HL-60/S4 treated with phorbol 12-myristate 13-acetate at 8.2 ng/mL for 4 days and 3 days (cell line): ENCODE results near the gene EXOC6B.
"Not testable (repeated sequence)": the region's sequence is repeated elsewhere in the genome, so short reads cannot be mapped to it uniquely, and the experiment has no call there.

Experiments
- in situ Hi-C: fragments of 300-500 bp; cut with MboI; formaldehyde crosslinking; loops from 2 replicates; pipeline ENCODE4 v1.15.0; 2022; ENCODE audit warnings: low sequenced_read_pairs

The EXOC6B gene

GRCh38 chr2:72494392-72494791, 331.4 kb downstream of the EXOC6B start:
- in situ Hi-C loops, result no loop called here

DNA sequence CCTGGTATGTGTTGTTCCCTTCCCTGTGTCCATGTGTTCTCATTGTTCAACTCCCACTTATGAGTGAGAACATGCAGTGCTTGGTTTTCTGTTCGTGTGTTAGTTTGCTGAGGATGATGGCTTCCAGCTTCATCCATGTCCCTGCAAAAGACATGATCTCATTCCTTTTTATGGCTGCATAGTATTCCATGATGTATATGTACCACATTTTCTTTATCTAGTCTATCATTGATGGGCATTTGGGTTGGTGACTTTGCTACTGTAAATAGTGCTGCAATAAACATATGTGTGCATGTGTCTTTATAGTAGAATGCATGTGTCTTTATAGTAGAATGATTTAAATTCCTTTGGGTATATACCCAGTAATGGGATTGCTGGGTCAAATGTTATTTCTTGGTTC, 341.2 kb downstream of the EXOC6B start:
- in situ Hi-C loops, result not testable (repeated sequence)

GRCh38 chr2:72483346-72483745, 342.5 kb downstream of the EXOC6B start:
- in situ Hi-C loops, result no loop called here

DNA sequence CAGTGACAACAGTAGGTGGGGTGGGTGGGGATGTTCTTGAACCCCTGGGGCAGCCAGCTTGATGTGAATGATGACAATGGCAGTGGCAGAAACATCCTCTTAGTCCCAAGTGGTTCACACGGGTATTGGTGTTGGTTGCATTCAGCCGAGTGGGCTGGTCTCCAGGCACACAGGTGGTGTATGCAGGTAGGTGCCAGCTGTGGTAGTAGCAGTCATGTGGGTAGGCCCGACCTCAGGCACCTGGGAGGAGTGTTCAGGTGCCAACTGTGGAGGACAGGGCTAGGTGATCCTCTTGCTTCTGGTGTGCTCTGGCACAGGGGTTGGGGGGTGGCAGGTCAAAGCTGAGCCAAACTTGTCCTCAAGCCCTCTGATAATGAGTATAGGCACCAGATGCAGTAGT, 350.6 kb downstream of the EXOC6B start:
- in situ Hi-C loops, result no loop called here

GRCh38 chr2:72457801-72458516, 367.9 kb downstream of the EXOC6B start:
- in situ Hi-C loops, result no loop called here

DNA sequence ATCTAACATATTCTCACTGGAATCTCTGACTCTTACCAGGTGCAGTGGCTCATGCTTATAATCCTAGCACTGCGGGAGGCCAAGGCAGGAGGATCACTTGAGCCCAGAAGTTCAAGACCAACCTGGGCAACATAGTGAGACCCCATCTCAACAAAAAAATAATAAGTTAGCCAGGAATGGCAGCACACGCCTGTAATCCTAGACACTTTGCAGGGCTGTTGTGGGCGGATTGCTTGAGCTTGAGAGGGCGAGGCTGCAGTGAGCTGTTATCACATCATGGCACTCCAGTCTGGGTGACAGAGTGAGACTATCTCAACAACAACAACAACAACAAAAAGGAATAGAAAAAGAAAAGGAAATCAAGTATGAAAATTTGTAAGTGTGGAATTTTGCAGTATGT, 371.6 kb downstream of the EXOC6B start:
- in situ Hi-C loops, result no loop called here

DNA sequence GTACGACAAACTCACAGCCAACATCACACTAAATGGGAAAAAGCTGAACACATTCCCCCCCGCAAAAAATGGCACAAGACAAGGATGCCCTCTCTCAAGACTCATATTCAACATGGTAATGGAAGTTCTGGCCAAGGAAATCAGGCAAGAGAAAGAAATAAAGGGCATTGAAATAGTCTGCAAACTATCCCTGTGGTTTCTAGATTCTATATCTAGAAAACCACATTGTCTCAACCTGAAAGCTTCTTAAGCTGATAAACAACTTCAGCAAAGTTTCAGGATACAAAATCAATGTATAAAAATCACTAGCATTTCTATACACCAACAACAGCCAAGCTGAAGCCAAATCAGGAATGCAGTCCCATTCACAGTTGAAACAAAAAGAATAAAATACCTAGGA, 383.6 kb downstream of the EXOC6B start:
- in situ Hi-C loops, result no loop called here

- in situ Hi-C loops, result no loop called here
These were observed 385.9 kb downstream of the EXOC6B start for GRCh38 chr2:72439892-72440291.

GRCh38 chr2:72438364-72438763, 387.5 kb downstream of the EXOC6B start:
- in situ Hi-C loops, result no loop called here

DNA sequence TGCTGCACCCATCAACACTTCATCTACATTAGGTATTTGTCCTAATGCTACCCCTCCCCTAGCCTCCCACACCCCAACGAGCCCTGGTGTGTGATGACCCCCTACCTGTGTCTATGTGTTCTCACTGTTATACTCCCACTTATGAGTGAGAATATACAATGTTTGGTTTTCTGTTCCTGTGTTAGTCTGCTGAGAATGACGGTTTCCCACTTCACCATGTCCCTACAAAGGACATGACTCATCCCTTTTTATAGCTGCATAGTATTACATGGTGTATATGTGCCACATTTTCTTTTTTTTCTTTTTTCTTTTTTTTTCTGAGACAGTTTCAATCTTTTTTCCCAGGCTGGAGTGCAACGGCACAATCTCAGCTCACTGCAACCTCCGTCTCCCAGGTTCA, 394.1 kb downstream of the EXOC6B start:
- in situ Hi-C loops, result no loop called here

GRCh38 chr2:72427022-72427861, 398.6 kb downstream of the EXOC6B start:
- in situ Hi-C loops, result no loop called here

- in situ Hi-C loops, result no loop called here
These were observed 399.8 kb downstream of the EXOC6B start for GRCh38 chr2:72425996-72426395.

DNA sequence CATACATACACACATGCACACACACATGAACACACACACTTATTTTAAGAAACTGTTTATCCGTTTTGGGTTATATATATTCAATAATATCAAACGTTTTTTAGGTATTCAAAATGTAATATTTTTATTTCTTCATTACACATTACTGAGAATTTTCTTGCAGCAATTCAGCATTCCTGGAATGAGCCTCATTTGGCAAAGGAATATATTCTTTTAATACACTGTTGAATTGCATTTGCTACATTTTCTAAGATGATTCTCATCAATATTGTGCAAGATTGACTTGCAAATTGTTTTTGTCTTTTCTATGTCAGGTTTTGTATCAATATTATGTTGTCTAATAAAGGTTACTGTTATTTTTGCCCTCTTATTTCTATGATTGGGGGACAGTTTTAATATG, 402.1 kb downstream of the EXOC6B start:
- in situ Hi-C loops, result no loop called here

DNA sequence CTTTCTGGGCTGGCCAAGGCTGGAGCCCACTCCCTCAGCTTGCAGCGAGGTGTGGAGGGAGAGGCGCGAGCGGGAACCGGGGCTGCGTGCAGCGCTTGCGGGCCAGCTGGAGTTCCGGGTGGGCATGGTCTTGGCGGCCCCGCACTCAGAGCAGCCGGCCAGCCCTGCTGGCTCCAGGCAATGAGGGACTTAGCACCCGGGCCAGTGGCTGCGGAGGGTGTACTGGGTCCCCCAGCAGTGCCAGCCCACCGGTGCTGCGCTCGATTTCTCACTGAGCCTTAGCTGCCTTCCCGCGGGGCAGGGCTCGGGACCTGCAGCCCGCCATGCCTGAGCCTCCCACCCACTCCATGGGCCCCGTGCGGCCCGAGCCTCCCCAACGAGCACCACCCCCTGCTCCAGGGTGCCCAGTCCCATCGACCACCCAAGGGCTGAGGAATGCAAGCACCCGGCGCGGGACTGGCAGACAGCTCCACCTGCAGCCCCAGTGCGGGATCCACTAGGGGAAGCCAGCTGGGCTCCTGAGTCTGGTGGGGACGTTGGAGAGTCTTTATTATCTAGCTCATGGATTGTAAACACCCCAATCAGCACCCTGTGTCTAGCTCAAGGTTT, 404.0 kb downstream of the EXOC6B start:
- in situ Hi-C loops, result not testable (repeated sequence)

GRCh38 chr2:72415781-72416475, 409.9 kb downstream of the EXOC6B start:
- in situ Hi-C loops, result no loop called here

GRCh38 chr2:72415241-72415661, 410.6 kb downstream of the EXOC6B start:
- in situ Hi-C loops, result no loop called here

GRCh38 chr2:72414137-72414760, 411.6 kb downstream of the EXOC6B start:
- in situ Hi-C loops, result no loop called here

- in situ Hi-C loops, result no loop called here
These were observed 412.1 kb downstream of the EXOC6B start for GRCh38 chr2:72413716-72414115.

DNA sequence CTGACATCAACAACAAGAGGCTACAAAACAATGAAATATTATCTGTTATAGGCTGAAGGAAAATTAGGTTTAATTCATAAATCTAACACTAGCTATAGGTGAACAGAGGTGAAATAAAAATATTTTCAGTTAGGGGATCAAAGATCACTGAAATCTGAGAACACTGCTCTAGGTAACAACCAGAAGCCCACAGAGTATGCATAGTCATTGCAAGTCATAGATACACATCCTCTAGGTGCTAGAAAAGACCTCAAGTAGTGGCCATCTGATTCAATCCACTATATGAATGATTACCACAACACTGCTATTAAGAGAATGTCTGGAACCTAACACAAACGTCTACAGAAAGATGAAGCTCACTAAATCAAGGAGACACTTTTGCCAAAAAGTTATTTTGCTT, 413.6 kb downstream of the EXOC6B start:
- in situ Hi-C loops, result no loop called here

GRCh38 chr2:72399879-72400278, 426.0 kb downstream of the EXOC6B start:
- in situ Hi-C loops, result no loop called here

GRCh38 chr2:72395096-72395495, 430.7 kb downstream of the EXOC6B start:
- in situ Hi-C loops, result no loop called here
